Kidney epithelial cell (primary cell): ENCODE measurements around the gene DNPEP. TPM values are rescaled to one million over a fixed set of nuclear protein-coding genes. Genes with fewer than 3 reads are reported as not detected.

Experiments
- DNase-seq: peaks from one replicate; pipeline ENCODE4 v3.0.0-alpha.2; 2010; ENCODE audit warnings: low read depth
- H3K27me3 ChIP-seq: 2 replicates; pipeline ENCODE4 v1.6.0; 2011; ENCODE audit warnings: low read length; ENCODE audit not compliant: control insufficient read depth, insufficient read depth
- H3K36me3 ChIP-seq: 2 replicates; pipeline ENCODE4 v1.5.1; 2011; ENCODE audit warnings: low read length; ENCODE audit not compliant: control insufficient read depth, insufficient read depth
- H3K4me3 ChIP-seq: 2 replicates; pipeline ENCODE4 v1.5.1; 2011; ENCODE audit warnings: low read depth, mild to moderate bottlenecking, control low read depth, low read length
- total RNA-seq: library from RNA; depleted of rRNA; stranded (reverse); fragments of >200 nt; gene quantifications from 2 replicates; pipeline ENCODE4 v1.2.3, GENCODE V29; 2015
- TF ChIP-seq, protein P1 (sequence below): IDR thresholded peaks from 2 replicates; pipeline ENCODE4 v1.5.1; 2011; ENCODE audit warnings: mild to moderate bottlenecking, moderate library complexity, low read length, control low read depth, inconsistent platforms; ENCODE audit not compliant: insufficient read depth, poor library complexity, severe bottlenecking

Gene DNPEP
- total RNA-seq, 1 donor from 2014 or later, result 50.2 TPM

GRCh38 chr2:219331560-219332213 lies 56.0 kb downstream of the DNPEP start:
- TF ChIP-seq, protein P1, sequence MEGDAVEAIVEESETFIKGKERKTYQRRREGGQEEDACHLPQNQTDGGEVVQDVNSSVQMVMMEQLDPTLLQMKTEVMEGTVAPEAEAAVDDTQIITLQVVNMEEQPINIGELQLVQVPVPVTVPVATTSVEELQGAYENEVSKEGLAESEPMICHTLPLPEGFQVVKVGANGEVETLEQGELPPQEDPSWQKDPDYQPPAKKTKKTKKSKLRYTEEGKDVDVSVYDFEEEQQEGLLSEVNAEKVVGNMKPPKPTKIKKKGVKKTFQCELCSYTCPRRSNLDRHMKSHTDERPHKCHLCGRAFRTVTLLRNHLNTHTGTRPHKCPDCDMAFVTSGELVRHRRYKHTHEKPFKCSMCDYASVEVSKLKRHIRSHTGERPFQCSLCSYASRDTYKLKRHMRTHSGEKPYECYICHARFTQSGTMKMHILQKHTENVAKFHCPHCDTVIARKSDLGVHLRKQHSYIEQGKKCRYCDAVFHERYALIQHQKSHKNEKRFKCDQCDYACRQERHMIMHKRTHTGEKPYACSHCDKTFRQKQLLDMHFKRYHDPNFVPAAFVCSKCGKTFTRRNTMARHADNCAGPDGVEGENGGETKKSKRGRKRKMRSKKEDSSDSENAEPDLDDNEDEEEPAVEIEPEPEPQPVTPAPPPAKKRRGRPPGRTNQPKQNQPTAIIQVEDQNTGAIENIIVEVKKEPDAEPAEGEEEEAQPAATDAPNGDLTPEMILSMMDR, result no peak
- no peak for DNase-seq
- H3K4me3 ChIP-seq, result no peak overlapping the region
- H3K36me3 ChIP-seq, result no peaks in the 10 kb centered on the region
- peaks cover 38% of the 10 kb centered on the region for H3K27me3 ChIP-seq

DNA sequence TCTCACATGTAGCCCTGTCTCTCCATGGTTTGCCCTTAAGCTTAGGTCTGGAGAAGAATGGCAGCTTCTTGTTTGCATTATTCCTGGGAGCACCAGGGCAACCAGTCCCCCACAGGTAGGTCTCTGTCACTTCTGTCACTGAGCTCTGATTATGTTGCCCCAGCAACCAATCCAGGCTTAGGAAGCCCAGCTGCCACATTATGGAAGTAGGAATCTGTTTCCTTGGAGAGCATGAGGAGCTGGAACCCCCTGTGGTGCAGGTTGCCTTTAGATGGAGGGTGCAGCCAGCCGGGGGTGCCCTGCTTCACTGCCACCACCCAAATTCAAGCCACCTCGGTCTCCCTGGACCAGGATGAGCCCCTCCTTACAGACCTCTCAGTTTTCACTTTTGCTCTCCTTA lies 60.0 kb downstream of the DNPEP start:
- Histone ChIP-seq H3K36me3 (no peaks in the 10 kb centered on the region), H3K4me3 (no peak overlapping the region), H3K27me3 (peaks cover 45% of the 10 kb centered on the region)
- TF ChIP-seq, protein P1, result no peak
- no peak for DNase-seq

GRCh38 chr2:219325657-219326315 lies 61.9 kb downstream of the DNPEP start:
- Histone ChIP-seq H3K36me3 (no peaks in the 10 kb centered on the region), H3K27me3 (peaks cover 30% of the 10 kb centered on the region), H3K4me3 (no peak overlapping the region)
- no peak for DNase-seq
- TF ChIP-seq, protein P1, result no peak

DNA sequence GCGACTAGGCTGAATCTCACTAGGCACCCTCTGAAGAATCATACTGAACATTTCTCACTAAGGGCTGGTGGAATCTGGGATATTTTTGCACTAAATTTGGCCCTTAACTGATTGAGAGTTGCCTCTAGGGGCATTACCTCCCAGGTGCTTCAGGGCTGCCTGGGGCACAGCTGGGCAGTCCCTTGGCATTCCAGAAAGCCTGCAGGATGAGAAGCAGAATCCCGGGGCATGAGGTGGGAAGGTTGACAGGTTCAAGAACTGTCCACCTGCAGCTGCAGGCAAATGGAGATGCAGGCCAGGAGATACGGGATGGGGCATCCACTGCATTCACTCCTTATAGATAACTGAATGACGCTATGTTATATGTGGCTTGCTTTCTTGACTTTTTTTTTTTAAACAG lies 62.6 kb downstream of the DNPEP start:
- Histone ChIP-seq H3K27me3 (peaks cover 26% of the 10 kb centered on the region), H3K4me3 (no peak overlapping the region), H3K36me3 (no peaks in the 10 kb centered on the region)
- TF ChIP-seq, protein P1, result no peak
- no peak for DNase-seq

- TF ChIP-seq, protein P1, result no peak
- no peaks in the 10 kb centered on the region for H3K36me3 ChIP-seq
- no peak for DNase-seq
- H3K27me3 ChIP-seq, result peaks cover 24% of the 10 kb centered on the region
- H3K4me3 ChIP-seq, result no peak overlapping the region
Measured at GRCh38 chr2:219323434-219323833, 64.3 kb downstream of the DNPEP start.

Other genes starting within 250 kb of the DNPEP start
- 16.1 and 19.1 TPM in 2 replicates for gene NHEJ1, start 227.1 kb downstream of the DNPEP start, total RNA-seq
- 0.84 and 1.2 TPM in 2 replicates for gene SLC23A3, start 217.9 kb downstream of the DNPEP start, total RNA-seq
- gene CNPPD1, start 211.0 kb downstream of the DNPEP start, total RNA-seq, result 54.2 and 55.3 TPM in 2 replicates
- gene RETREG2, start 209.6 kb downstream of the DNPEP start, total RNA-seq, result 95.2 and 111 TPM in 2 replicates
- gene ZFAND2B, start 181.1 kb downstream of the DNPEP start, total RNA-seq, result 44.3 and 48.2 TPM in 2 replicates
- 5.8 and 7.3 TPM in 2 replicates for gene ABCB6, start 169.0 kb downstream of the DNPEP start, total RNA-seq
- 46.1 and 58.0 TPM in 2 replicates for gene ATG9A, start 158.3 kb downstream of the DNPEP start, total RNA-seq
- 43.5 and 52.3 TPM in 2 replicates for gene ANKZF1, start 158.1 kb downstream of the DNPEP start, total RNA-seq
- 11.6 and 19.8 TPM in 2 replicates for gene GLB1L, start 142.5 kb downstream of the DNPEP start, total RNA-seq
- gene STK16, start 142.4 kb downstream of the DNPEP start, total RNA-seq, result 17.7 and 30.0 TPM in 2 replicates
- gene TUBA4B, start 134.7 kb downstream of the DNPEP start, total RNA-seq, result not detected in 2 replicates
- gene TUBA4A, start 134.0 kb downstream of the DNPEP start, total RNA-seq, result 78.7 and 116 TPM in 2 replicates
- gene DNAJB2, start 108.5 kb downstream of the DNPEP start, total RNA-seq, result 60.9 and 62.6 TPM in 2 replicates
- gene PTPRN, start 78.5 kb downstream of the DNPEP start, total RNA-seq, result 2.5 and 3.8 TPM in 2 replicates
- not detected in 2 replicates for gene RESP18, start 55.2 kb downstream of the DNPEP start, total RNA-seq
- gene DES, start 30.5 kb upstream of the DNPEP start, total RNA-seq, result 0.55 and 0.79 TPM in 2 replicates
- 6.5 and 9.9 TPM in 2 replicates for gene SPEG, start 46.9 kb upstream of the DNPEP start, total RNA-seq
- 34.1 and 45.0 TPM in 2 replicates for gene GMPPA, start 111.0 kb upstream of the DNPEP start, total RNA-seq
- not detected in 2 replicates for gene ASIC4, start 126.6 kb upstream of the DNPEP start, total RNA-seq
- 285 and 333 TPM in 2 replicates for gene CHPF, start 155.9 kb upstream of the DNPEP start, total RNA-seq
- gene TMEM198, start 156.1 kb upstream of the DNPEP start, total RNA-seq, result 7.1 and 7.6 TPM in 2 replicates
- 39.8 and 41.0 TPM in 2 replicates for gene OBSL1, start 183.6 kb upstream of the DNPEP start, total RNA-seq
- not detected in 2 replicates for gene INHA, start 184.4 kb upstream of the DNPEP start, total RNA-seq
- gene STK11IP, start 209.9 kb upstream of the DNPEP start, total RNA-seq, result 22.2 and 33.8 TPM in 2 replicates
- 11.6 TPM in 2 replicates for gene SLC4A3, start 239.7 kb upstream of the DNPEP start, total RNA-seq